PC-3 (cell line): Measurements from ENCODE around the gene C14orf132.

Experiments used
- CTCF ChIP-seq: fragments of 300-600 bp; sonication (generic); conservative IDR thresholded peaks from 2 replicates; pipeline ENCODE4 v1.5.1; 2017; ENCODE audit warnings: antibody characterized with exemption, low read depth, mild to moderate bottlenecking, low read length
- EZH2phosphoT487 ChIP-seq: fragments of 300-600 bp; sonication (generic); IDR thresholded peaks from 2 replicates; pipeline ENCODE4 v1.6.1; 2018; ENCODE audit warnings: mild to moderate bottlenecking, antibody characterized with exemption, low read length, borderline replicate concordance

- TF ChIP-seq CTCF = no peak
- TF ChIP-seq EZH2phosphoT487 = no peak
Observed at GRCh38 chr14:96139169-96139568, 100.0 kb downstream of the C14orf132 start.
